ENCODE data around the gene SDK2. TPM values are rescaled to one million over a fixed set of nuclear protein-coding genes. Genes with fewer than 3 reads are reported as not detected.

The SDK2 gene
- total and polyA plus RNA-seq, 2 experiments from 2014 or later: 0.74 to 5.1 TPM

DNA sequence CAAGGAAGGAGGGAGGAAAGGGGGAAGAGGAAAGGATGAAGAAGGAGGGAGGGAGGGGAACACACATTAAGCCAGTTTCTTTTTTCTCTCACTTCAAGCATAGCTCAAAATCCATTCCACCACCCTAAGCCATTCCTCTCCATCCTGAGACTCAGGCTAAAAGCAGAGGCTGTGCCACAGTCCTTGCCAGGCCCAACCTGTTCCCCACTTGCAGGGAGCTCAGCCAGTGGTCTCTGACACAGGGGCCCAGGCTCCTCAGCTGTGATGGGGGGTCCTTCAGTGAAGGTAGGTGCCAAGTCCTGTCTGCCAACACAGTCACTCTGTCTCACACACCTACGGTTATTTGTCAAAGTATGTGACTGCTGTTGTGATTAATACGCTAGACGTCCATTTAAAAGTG lies 44.6 kb downstream of the SDK2 start (continued):
- TF ChIP-seq, protein P1, sequence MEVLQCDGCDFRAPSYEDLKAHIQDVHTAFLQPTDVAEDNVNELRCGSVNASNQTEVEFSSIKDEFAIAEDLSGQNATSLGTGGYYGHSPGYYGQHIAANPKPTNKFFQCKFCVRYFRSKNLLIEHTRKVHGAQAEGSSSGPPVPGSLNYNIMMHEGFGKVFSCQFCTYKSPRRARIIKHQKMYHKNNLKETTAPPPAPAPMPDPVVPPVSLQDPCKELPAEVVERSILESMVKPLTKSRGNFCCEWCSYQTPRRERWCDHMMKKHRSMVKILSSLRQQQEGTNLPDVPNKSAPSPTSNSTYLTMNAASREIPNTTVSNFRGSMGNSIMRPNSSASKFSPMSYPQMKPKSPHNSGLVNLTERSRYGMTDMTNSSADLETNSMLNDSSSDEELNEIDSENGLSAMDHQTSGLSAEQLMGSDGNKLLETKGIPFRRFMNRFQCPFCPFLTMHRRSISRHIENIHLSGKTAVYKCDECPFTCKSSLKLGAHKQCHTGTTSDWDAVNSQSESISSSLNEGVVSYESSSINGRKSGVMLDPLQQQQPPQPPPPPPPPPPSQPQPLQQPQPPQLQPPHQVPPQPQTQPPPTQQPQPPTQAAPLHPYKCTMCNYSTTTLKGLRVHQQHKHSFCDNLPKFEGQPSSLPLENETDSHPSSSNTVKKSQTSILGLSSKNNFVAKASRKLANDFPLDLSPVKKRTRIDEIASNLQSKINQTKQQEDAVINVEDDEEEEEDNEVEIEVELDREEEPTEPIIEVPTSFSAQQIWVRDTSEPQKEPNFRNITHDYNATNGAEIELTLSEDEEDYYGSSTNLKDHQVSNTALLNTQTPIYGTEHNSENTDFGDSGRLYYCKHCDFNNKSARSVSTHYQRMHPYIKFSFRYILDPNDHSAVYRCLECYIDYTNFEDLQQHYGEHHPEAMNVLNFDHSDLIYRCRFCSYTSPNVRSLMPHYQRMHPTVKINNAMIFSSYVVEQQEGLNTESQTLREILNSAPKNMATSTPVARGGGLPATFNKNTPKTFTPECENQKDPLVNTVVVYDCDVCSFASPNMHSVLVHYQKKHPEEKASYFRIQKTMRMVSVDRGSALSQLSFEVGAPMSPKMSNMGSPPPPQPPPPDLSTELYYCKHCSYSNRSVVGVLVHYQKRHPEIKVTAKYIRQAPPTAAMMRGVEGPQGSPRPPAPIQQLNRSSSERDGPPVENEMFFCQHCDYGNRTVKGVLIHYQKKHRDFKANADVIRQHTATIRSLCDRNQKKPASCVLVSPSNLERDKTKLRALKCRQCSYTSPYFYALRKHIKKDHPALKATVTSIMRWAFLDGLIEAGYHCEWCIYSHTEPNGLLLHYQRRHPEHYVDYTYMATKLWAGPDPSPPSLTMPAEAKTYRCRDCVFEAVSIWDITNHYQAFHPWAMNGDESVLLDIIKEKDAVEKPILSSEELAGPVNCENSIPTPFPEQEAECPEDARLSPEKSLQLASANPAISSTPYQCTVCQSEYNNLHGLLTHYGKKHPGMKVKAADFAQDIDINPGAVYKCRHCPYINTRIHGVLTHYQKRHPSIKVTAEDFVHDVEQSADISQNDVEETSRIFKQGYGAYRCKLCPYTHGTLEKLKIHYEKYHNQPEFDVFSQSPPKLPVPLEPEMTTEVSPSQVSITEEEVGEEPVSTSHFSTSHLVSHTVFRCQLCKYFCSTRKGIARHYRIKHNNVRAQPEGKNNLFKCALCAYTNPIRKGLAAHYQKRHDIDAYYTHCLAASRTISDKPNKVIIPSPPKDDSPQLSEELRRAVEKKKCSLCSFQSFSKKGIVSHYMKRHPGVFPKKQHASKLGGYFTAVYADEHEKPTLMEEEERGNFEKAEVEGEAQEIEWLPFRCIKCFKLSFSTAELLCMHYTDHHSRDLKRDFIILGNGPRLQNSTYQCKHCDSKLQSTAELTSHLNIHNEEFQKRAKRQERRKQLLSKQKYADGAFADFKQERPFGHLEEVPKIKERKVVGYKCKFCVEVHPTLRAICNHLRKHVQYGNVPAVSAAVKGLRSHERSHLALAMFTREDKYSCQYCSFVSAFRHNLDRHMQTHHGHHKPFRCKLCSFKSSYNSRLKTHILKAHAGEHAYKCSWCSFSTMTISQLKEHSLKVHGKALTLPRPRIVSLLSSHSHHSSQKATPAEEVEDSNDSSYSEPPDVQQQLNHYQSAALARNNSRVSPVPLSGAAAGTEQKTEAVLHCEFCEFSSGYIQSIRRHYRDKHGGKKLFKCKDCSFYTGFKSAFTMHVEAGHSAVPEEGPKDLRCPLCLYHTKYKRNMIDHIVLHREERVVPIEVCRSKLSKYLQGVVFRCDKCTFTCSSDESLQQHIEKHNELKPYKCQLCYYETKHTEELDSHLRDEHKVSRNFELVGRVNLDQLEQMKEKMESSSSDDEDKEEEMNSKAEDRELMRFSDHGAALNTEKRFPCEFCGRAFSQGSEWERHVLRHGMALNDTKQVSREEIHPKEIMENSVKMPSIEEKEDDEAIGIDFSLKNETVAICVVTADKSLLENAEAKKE (CRISPR knock-in tag; IDR thresholded peaks at IDR 0.05): no peak
- TF ChIP-seq POLR2AphosphoS5 (IDR thresholded peaks at IDR 0.05; ENCODE audit: low read depth): no peak
- TF ChIP-seq, protein P2, sequence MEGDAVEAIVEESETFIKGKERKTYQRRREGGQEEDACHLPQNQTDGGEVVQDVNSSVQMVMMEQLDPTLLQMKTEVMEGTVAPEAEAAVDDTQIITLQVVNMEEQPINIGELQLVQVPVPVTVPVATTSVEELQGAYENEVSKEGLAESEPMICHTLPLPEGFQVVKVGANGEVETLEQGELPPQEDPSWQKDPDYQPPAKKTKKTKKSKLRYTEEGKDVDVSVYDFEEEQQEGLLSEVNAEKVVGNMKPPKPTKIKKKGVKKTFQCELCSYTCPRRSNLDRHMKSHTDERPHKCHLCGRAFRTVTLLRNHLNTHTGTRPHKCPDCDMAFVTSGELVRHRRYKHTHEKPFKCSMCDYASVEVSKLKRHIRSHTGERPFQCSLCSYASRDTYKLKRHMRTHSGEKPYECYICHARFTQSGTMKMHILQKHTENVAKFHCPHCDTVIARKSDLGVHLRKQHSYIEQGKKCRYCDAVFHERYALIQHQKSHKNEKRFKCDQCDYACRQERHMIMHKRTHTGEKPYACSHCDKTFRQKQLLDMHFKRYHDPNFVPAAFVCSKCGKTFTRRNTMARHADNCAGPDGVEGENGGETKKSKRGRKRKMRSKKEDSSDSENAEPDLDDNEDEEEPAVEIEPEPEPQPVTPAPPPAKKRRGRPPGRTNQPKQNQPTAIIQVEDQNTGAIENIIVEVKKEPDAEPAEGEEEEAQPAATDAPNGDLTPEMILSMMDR (conservative IDR thresholded peaks at IDR 0.05; ENCODE audit: low read depth in 2 of 2): no peak

DNA sequence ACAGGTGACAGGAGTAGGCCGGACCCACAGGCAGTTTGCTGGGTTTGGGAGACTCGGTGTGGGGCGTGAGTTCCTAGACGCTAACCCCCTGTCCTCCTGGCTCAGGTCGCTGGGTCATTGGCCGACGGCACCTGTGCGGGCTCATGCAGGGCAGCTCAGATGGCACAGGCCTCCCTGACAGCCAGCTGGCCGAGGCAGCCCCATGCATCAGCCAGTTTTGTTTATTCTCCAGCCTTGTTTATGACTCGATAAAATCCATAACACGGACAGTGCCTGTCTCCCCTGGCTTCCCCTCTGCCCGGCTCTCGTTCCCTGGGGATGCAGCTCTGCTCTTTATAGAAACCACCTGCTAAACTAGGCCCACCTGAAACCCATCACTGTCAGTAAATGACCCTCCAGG lies 46.0 kb downstream of the SDK2 start:
- Histone ChIP-seq H3K27ac (ENCODE audit: low read depth) (no peak overlapping the region), H3K79me2 (replicated peaks; ENCODE audit: insufficient read depth) (no peaks in the 10 kb centered on the region), H2AFZ (no peak overlapping the region), H3K4me1 (ENCODE audit: insufficient read depth) (no peaks in the 10 kb centered on the region), H3K27me3 (ENCODE audit: insufficient read depth) (no peaks in the 10 kb centered on the region), H4K20me1 (replicated peaks; ENCODE audit: insufficient read depth) (no peaks in the 10 kb centered on the region), H3K4me2 (no peak overlapping the region), H3F3A (replicated peaks; ENCODE audit: low read depth) (no peaks in the 10 kb centered on the region), H3K4me3 (no peak overlapping the region), H3K36me3 (ENCODE audit: insufficient read depth) (no peaks in the 10 kb centered on the region), H3K9me2 (ENCODE audit: insufficient read depth) (no peaks in the 10 kb centered on the region)
- TF ChIP-seq, protein P3, sequence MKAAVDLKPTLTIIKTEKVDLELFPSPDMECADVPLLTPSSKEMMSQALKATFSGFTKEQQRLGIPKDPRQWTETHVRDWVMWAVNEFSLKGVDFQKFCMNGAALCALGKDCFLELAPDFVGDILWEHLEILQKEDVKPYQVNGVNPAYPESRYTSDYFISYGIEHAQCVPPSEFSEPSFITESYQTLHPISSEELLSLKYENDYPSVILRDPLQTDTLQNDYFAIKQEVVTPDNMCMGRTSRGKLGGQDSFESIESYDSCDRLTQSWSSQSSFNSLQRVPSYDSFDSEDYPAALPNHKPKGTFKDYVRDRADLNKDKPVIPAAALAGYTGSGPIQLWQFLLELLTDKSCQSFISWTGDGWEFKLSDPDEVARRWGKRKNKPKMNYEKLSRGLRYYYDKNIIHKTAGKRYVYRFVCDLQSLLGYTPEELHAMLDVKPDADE (IDR thresholded peaks at IDR 0.05): no peak
- TF ChIP-seq JUNB (IDR thresholded peaks at IDR 0.05; ENCODE audit: unreplicated experiment) (no peak), CREB1 (CRISPR knock-in tag; IDR thresholded peaks at IDR 0.05; ENCODE audit: low read depth) (no peak), EZH2phosphoT487 (IDR thresholded peaks at IDR 0.05; ENCODE audit: unreplicated experiment) (no peak)
- Mint-ChIP-seq H3K27me3 (ENCODE audit: insufficient read depth, low read depth, poor library complexity) (peaks cover 7% of the 10 kb centered on the region), H3K27ac (no peak overlapping the region), H3K4me1 (no peaks in the 10 kb centered on the region; the same call in 2 of the 3 replicates), H3K36me3 (ENCODE audit: low read depth) (no peaks in the 10 kb centered on the region), H3K9me3 (no peaks in the 10 kb centered on the region), H3K4me3 (no peak overlapping the region)
- DNase-seq (ENCODE audit: low spot score) (no peak), ATAC-seq (no peak)
